K562 (cell line): ENCODE measurements around the gene USP4.
"Not testable (repeated sequence)": the region's sequence is repeated elsewhere in the genome, so short reads cannot be mapped to it uniquely, and the experiment has no call there.

Experiments
- CREB1 ChIP-seq, 2 experiments: sonication (generic) in 1 of 2; formaldehyde crosslinking in 1 of 2; IDR thresholded peaks; 2 replicates each; pipeline versions ENCODE4 v1.6.1 to v1.8.0; 2012 to 2022; ENCODE audit warnings: inconsistent platforms in 1 of 2, mild to moderate bottlenecking in 1 of 2, missing genetic modification reagents in 1 of 2, moderate library complexity in 1 of 2
- CTCF ChIP-seq, 3 experiments: IDR thresholded peaks in 2 of 3; conservative IDR thresholded peaks in 1 of 3; 2 replicates each; pipeline ENCODE4 v1.5.1; 2011 to 2012; ENCODE audit warnings: low read length in 3 of 3, mild to moderate bottlenecking in 3 of 3, control low read depth in 2 of 3, improper control_type of control experiment in 1 of 3, inconsistent platforms in 1 of 3, low read depth in 1 of 3, mixed read lengths in 1 of 3, moderate library complexity in 1 of 3; ENCODE audit not compliant: insufficient read depth in 2 of 3
- FOXM1 ChIP-seq, 2 experiments: fragments of 450-650 bp in 1 of 2; sonication (generic) in 1 of 2; formaldehyde crosslinking in 1 of 2; IDR thresholded peaks; 2 replicates each; pipeline versions ENCODE4 v1.6.1 to v1.9.0; 2017 to 2022; ENCODE audit warnings: low read depth in 2 of 2, mild to moderate bottlenecking in 2 of 2, missing genetic modification reagents in 1 of 2, moderate library complexity in 1 of 2
- MYBL2 ChIP-seq, 2 experiments: fragments of 450-650 bp in 1 of 2; sonication (generic) in 1 of 2; formaldehyde crosslinking in 1 of 2; IDR thresholded peaks; 2 replicates each; pipeline versions ENCODE4 v1.6.1 to v1.8.1; 2017 to 2022; ENCODE audit warnings: borderline replicate concordance in 1 of 2, inconsistent platforms in 1 of 2, low read depth in 1 of 2, mild to moderate bottlenecking in 1 of 2, missing genetic modification reagents in 1 of 2, moderate library complexity in 1 of 2
- PBX2 ChIP-seq, 2 experiments: IDR thresholded peaks in 1 of 2; conservative IDR thresholded peaks in 1 of 2; 2 replicates each; pipeline ENCODE4 v1.6.1; 2016; ENCODE audit warnings: low read depth in 2 of 2, mild to moderate bottlenecking in 1 of 2, missing compliant biosample characterization in 1 of 2, missing genetic modification characterization in 1 of 2, moderate library complexity in 1 of 2
- POLR2A ChIP-seq: fragments of 450-650 bp; conservative IDR thresholded peaks from 2 replicates; pipeline ENCODE4 v1.6.1; 2016
- RFX5 ChIP-seq: IDR thresholded peaks from 2 replicates; pipeline ENCODE4 v1.6.1; 2011; ENCODE audit warnings: low read depth, mild to moderate bottlenecking, improper control_type of control experiment, low read length
- RFX7 ChIP-seq: fragments of 250-450 bp; sonication (Bioruptor Pico); IDR thresholded peaks from 2 replicates; pipeline ENCODE4 v1.5.1; 2021; ENCODE audit warnings: mild to moderate bottlenecking
- SP1 ChIP-seq: sonication (generic); formaldehyde crosslinking; IDR thresholded peaks from 2 replicates; pipeline ENCODE4 v1.8.1; 2022; ENCODE audit warnings: mild to moderate bottlenecking, missing genetic modification reagents
- TBP ChIP-seq: optimal IDR thresholded peaks from 2 replicates; pipeline ENCODE3; 2011; ENCODE audit warnings: low read depth, low read length, improper control_type of control experiment
- YY1 ChIP-seq, 3 experiments: IDR thresholded peaks; 2 replicates each; pipeline ENCODE4 v1.6.1; 2011; ENCODE audit warnings: low read length in 2 of 3, mild to moderate bottlenecking in 2 of 3, moderate library complexity in 2 of 3, borderline replicate concordance in 1 of 3, control low read depth in 1 of 3, low read depth in 1 of 3; ENCODE audit not compliant: insufficient read depth in 3 of 3, insufficient replicate concordance in 2 of 3, control insufficient read depth in 1 of 3, insufficient read length in 1 of 3; ENCODE audit errors: extremely low read depth in 1 of 3
- ZNF766 ChIP-seq: fragments of 200-800 bp; sonication (Bioruptor generic); conservative IDR thresholded peaks from 2 replicates; pipeline ENCODE4 v1.6.1; 2016; ENCODE audit warnings: missing genetic modification characterization, missing compliant biosample characterization

DNA sequence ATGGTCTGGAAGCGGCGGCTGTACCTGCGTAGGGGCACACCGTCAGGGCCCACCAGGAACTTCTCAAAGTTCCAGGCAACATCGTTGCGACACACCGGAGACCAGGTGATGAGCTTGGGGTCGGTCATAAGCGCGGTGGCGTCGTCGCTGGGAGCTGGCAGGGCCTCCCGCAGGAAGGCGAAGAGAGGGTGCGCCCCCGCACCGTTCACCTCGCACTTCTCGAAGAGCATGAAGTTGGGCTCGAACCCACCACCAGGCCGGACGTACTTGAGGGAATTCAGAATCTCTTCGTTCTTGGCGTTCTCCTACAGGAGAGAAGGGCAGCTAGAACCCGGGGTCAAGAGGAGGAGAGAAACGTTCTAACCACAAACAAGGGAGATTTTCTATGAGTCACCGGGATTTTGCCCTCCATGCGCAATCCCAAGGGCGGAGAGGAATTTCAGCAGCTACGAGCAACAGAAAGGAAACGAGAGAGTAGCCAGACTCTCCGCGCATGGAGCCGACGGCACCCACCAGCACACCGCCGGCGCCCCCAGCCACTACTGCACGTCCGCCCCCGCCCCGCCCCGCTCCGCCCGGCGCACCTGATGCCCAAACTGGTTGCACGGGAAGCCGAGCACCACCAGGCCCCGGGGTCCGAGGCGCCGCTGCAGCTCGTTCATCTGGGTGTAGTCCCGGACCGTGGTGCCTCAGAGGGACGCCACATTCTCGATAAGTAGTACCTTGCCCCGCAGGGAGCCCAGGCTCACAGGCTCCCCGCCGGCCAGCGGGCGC, 17.8 kb upstream of the USP4 start:
- TF ChIP-seq PBX2 (CRISPR knock-in tag; IDR thresholded peaks at IDR 0.05; ENCODE audit: low read depth); PBX2 (tag; conservative IDR thresholded peaks at IDR 0.05; ENCODE audit: low read depth); SP1 (CRISPR knock-in tag); CREB1 (IDR thresholded peaks at IDR 0.05); CREB1 (CRISPR knock-in tag; IDR thresholded peaks at IDR 0.05); TBP; POLR2A; MYBL2 (IDR thresholded peaks at IDR 0.05; ENCODE audit: low read depth); MYBL2 (CRISPR knock-in tag; IDR thresholded peaks at IDR 0.05; ENCODE audit: borderline replicate concordance); RFX5; YY1 (IDR thresholded peaks at IDR 0.05; ENCODE audit: borderline replicate concordance in 1 of 3, control insufficient read depth in 1 of 3, extremely low read depth in 1 of 3, insufficient read depth in 3 of 3, insufficient read length in 1 of 3, insufficient replicate concordance in 2 of 3, low read depth in 1 of 3, low read length in 2 of 3); FOXM1 (IDR thresholded peaks at IDR 0.05; ENCODE audit: low read depth); FOXM1 (CRISPR knock-in tag; IDR thresholded peaks at IDR 0.05; ENCODE audit: low read depth); ZNF766 (CRISPR knock-in tag); RFX7 (CRISPR knock-in tag); CTCF (IDR thresholded peaks at IDR 0.05 in 2 of 3, conservative IDR thresholded peaks at IDR 0.05 in 1 of 3; ENCODE audit: insufficient read depth in 2 of 3, low read depth in 1 of 3, low read length in 3 of 3): not testable (repeated sequence)
